ENCODE data around the gene CSPG5.

The CSPG5 gene

GRCh38 chr3:47578691-47579632 lies at the start of gene CSPG5:
Gene CSPG5, minus strand, starts transcription at chr3:47578865. Its CDS starts 172 bp downstream, at chr3:47578693.
- DNase-seq (ENCODE audit: low read depth) = no peak

- no peak for DNase-seq (ENCODE audit: low read depth)
Measured at GRCh38 chr3:47628426-47628825, 49.8 kb upstream of the CSPG5 start.

- no peak for DNase-seq (ENCODE audit: low read depth)
Measured at GRCh38 chr3:47622671-47623461, 44.2 kb upstream of the CSPG5 start.

GRCh38 chr3:47617086-47618010 lies 38.7 kb upstream of the CSPG5 start:
- DNase-seq (ENCODE audit: low read depth) = peak; percentile 5

GRCh38 chr3:47614788-47615187 lies 36.1 kb upstream of the CSPG5 start:
- DNase-seq (ENCODE audit: low read depth) = no peak

GRCh38 chr3:47613722-47614121 lies 35.1 kb upstream of the CSPG5 start:
- no peak for DNase-seq (ENCODE audit: low read depth)

- DNase-seq (ENCODE audit: low read depth) = no peak
Measured at GRCh38 chr3:47612879-47613278, 34.2 kb upstream of the CSPG5 start.

GRCh38 chr3:47612178-47612577 lies 33.5 kb upstream of the CSPG5 start:
- peak; percentile 48 for DNase-seq (ENCODE audit: low read depth)

GRCh38 chr3:47611576-47611975 lies 32.9 kb upstream of the CSPG5 start:
- no peak for DNase-seq (ENCODE audit: low read depth)

GRCh38 chr3:47610583-47610982 lies 31.9 kb upstream of the CSPG5 start:
- no peak for DNase-seq (ENCODE audit: low read depth)

- no peak for DNase-seq (ENCODE audit: low read depth)
Measured at GRCh38 chr3:47607335-47607734, 28.7 kb upstream of the CSPG5 start.

- no peak for DNase-seq (ENCODE audit: low read depth)
Measured at GRCh38 chr3:47606165-47606564, 27.5 kb upstream of the CSPG5 start.

- DNase-seq (ENCODE audit: low read depth) = no peak
Measured at GRCh38 chr3:47605652-47606051, 27.0 kb upstream of the CSPG5 start.

GRCh38 chr3:47604145-47604544 lies 25.5 kb upstream of the CSPG5 start:
- no peak for DNase-seq (ENCODE audit: low read depth)

- DNase-seq (ENCODE audit: low read depth) = no peak
Measured at GRCh38 chr3:47603332-47603731, 24.7 kb upstream of the CSPG5 start.

- no peak for DNase-seq (ENCODE audit: low read depth)
Measured at GRCh38 chr3:47601281-47601680, 22.6 kb upstream of the CSPG5 start.

- no peak for DNase-seq (ENCODE audit: low read depth)
Measured at GRCh38 chr3:47594792-47595191, 16.1 kb upstream of the CSPG5 start.

- no peak for DNase-seq (ENCODE audit: low read depth)
Measured at GRCh38 chr3:47592066-47592795, 13.6 kb upstream of the CSPG5 start.

- DNase-seq (ENCODE audit: low read depth) = no peak
Measured at GRCh38 chr3:47590216-47590615, 11.6 kb upstream of the CSPG5 start.

GRCh38 chr3:47588587-47588986 lies 9.9 kb upstream of the CSPG5 start:
- DNase-seq (ENCODE audit: low read depth) = no peak

GRCh38 chr3:47588053-47588452 lies 9.4 kb upstream of the CSPG5 start:
- no peak for DNase-seq (ENCODE audit: low read depth)

Measured in stromal cell of bone marrow (primary cell).